ENCODE data around the gene KIF5B. TPM values are rescaled to one million over a fixed set of nuclear protein-coding genes. Genes with fewer than 3 reads are reported as not detected.

The KIF5B gene
- total and polyA plus RNA-seq, 2 of the 4 experiments (the other 2 are of a cell fraction) = 33.5 to 68.5 TPM

DNA sequence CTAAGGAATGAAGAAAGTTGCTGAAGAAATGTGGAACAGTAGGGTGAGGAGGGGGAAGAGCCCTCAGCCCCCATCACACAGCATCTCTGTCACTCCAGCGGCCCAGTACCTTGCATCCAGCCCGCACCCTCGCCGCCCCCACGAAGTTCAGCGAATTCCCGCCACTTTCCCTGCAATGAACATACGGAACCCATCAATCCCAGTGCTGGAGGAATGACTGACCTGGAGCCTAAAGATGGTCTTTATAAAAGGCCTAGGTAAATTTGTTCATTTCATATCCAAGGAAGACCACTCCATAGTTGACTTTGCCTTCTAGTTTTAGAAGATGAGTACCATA, 779 bp upstream of the KIF5B start:
- Histone ChIP-seq H2BK5ac (ENCODE audit: low read depth, low read length, poor library complexity, severe bottlenecking) (no peak overlapping the region), H4K91ac (ENCODE audit: insufficient read depth, low read depth, low read length) (no peak overlapping the region), H3K4me1 (ENCODE audit: control insufficient read depth, insufficient read depth, low read length) (peaks cover 2% of the 10 kb centered on the region; the same call in 1 of the 2 replicates), H4K20me1 (ENCODE audit: insufficient read depth, low read length) (peaks cover 35% of the 10 kb centered on the region), H4K8ac (ENCODE audit: low read depth in 2 of 2, low read length in 2 of 2) (peak overlapping the region; percentile 85 to 90; a peak in 3 of 4 replicates), H3K14ac (replicated peaks; ENCODE audit: low read depth, low read length) (no peak overlapping the region), H2AK9ac (replicated peaks; ENCODE audit: low read depth, low read length, poor library complexity) (peak overlapping the region; percentile 73), H4K5ac (ENCODE audit: low read depth, low read length) (peak overlapping the region; percentile 59; the same call in 1 of the 2 replicates), H2BK20ac (ENCODE audit: low read depth, low read length) (no peak overlapping the region), H3K18ac (ENCODE audit: low read depth, low read length) (no peak overlapping the region), H3K36me3 (ENCODE audit: control insufficient read depth, insufficient read depth, low read length) (no peaks in the 10 kb centered on the region), H3K4me2 (ENCODE audit: low read depth, low read length) (peak overlapping the region; percentile 84), H3K4ac (ENCODE audit: low read depth, low read length) (peak overlapping the region; percentile 68), H3K27ac (ENCODE audit: insufficient read depth, low read length) (no peak overlapping the region), H3K9me1 (ENCODE audit: insufficient read depth, low read length) (peaks cover 4% of the 10 kb centered on the region; the same call in 1 of the 2 replicates), H2AK5ac (ENCODE audit: low read depth, low read length) (peak overlapping the region; percentile 43; the same call in 1 of the 2 replicates), H3K79me1 (ENCODE audit: low read depth in 1 of 2, low read length in 2 of 2) (peaks cover 0 to 13% of the 10 kb centered on the region in 2 experiments; a peak in 2 of 4 replicates), H2BK120ac (ENCODE audit: low read depth, low read length) (no peak overlapping the region), H2AFZ (replicated peaks; ENCODE audit: low read length, poor library complexity) (peak overlapping the region; percentile 79), H3K27me3 (ENCODE audit: control insufficient read depth, insufficient read depth, low read length) (no peaks in the 10 kb centered on the region), H3K4me3 (ENCODE audit: insufficient read depth, low read depth, low read length) (no peak overlapping the region; the same call in 1 of the 2 replicates), H2BK15ac (ENCODE audit: low read depth, low read length) (no peak overlapping the region), H3K9ac (ENCODE audit: low read depth, low read length) (peak overlapping the region; percentile 79; the same call in 1 of the 2 replicates), H3K56ac (ENCODE audit: extremely low read depth, insufficient read depth, low read length) (no peak overlapping the region), H3K23ac (ENCODE audit: low read depth, low read length) (no peak overlapping the region), H3K9me3 (ENCODE audit: control insufficient read depth, insufficient read depth, low read length) (no peaks in the 10 kb centered on the region)
- dilution Hi-C loops (cut with HindIII; ENCODE audit: low sequenced_read_pairs, unreplicated experiment) (no loop called here), in situ Hi-C loops (cut with MboI; ENCODE audit: low sequenced_read_pairs) (no loop called here), intact Hi-C loops (cut with micrococcal nuclease) (loop anchor here (10.0 kb wide), 1 partner anchor 148 kb away; no protein-coding TSS in a partner anchor)
- TF ChIP-seq RFX5 (IDR thresholded peaks at IDR 0.05; ENCODE audit: low read depth, low read length) = no peak
- no peak for TF ChIP-seq MXI1 (IDR thresholded peaks at IDR 0.05; ENCODE audit: borderline replicate concordance, low read depth, low read length)
- TF ChIP-seq, protein P1, sequence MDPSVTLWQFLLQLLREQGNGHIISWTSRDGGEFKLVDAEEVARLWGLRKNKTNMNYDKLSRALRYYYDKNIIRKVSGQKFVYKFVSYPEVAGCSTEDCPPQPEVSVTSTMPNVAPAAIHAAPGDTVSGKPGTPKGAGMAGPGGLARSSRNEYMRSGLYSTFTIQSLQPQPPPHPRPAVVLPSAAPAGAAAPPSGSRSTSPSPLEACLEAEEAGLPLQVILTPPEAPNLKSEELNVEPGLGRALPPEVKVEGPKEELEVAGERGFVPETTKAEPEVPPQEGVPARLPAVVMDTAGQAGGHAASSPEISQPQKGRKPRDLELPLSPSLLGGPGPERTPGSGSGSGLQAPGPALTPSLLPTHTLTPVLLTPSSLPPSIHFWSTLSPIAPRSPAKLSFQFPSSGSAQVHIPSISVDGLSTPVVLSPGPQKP (IDR thresholded peaks at IDR 0.05; ENCODE audit: borderline replicate concordance, low read depth, low read length) = no peak
- no peak for TF ChIP-seq BHLHE40 (IDR thresholded peaks at IDR 0.05; ENCODE audit: low read depth, low read length)
- TF ChIP-seq CEBPB (IDR thresholded peaks at IDR 0.05; ENCODE audit: low read depth, low read length) = no peak
- no peak for TF ChIP-seq CHD1 (IDR thresholded peaks at IDR 0.05; ENCODE audit: low read depth, low read length)
- TF ChIP-seq MAZ (IDR thresholded peaks at IDR 0.05; ENCODE audit: borderline replicate concordance, low read depth, low read length) = no peak
- no peak for TF ChIP-seq RCOR1 (IDR thresholded peaks at IDR 0.05; ENCODE audit: insufficient replicate concordance, low read length)
- TF ChIP-seq RAD21 (IDR thresholded peaks at IDR 0.05; ENCODE audit: low read length) = no peak
- TF ChIP-seq, protein P2, sequence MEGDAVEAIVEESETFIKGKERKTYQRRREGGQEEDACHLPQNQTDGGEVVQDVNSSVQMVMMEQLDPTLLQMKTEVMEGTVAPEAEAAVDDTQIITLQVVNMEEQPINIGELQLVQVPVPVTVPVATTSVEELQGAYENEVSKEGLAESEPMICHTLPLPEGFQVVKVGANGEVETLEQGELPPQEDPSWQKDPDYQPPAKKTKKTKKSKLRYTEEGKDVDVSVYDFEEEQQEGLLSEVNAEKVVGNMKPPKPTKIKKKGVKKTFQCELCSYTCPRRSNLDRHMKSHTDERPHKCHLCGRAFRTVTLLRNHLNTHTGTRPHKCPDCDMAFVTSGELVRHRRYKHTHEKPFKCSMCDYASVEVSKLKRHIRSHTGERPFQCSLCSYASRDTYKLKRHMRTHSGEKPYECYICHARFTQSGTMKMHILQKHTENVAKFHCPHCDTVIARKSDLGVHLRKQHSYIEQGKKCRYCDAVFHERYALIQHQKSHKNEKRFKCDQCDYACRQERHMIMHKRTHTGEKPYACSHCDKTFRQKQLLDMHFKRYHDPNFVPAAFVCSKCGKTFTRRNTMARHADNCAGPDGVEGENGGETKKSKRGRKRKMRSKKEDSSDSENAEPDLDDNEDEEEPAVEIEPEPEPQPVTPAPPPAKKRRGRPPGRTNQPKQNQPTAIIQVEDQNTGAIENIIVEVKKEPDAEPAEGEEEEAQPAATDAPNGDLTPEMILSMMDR (conservative IDR thresholded peaks at IDR 0.05; ENCODE audit: low read depth, low read length) = no peak
- no peak for TF ChIP-seq NFE2L2 (IDR thresholded peaks at IDR 0.05; ENCODE audit: low read depth, low read length)
- no CpG with 5 or more reads among the region's 8 CpGs for WGBS, 2 experiments (ENCODE audit: extremely low coverage in 2 of 2, insufficient read length in 1 of 2)
- CTCF ChIA-PET = no interaction called here
- BruUV-seq (replicated peaks) = no TSS peak
- ATAC-seq (ENCODE audit: low read depth) = no peak
- no peak for DNase-seq
- POLR2A ChIA-PET (ENCODE audit: unreplicated experiment) = no interaction called here
